Neural progenitor cell (in vitro differentiated cells): ENCODE measurements around the gene SND1. TPM values are rescaled to one million over a fixed set of nuclear protein-coding genes. Genes with fewer than 3 reads are reported as not detected.
A peak's percentile ranks its signal among the peaks of the same experiment; 100 is the strongest.

ENCODE experiments used
- DNase-seq: peaks from one replicate; pipeline ENCODE4 v3.0.0-alpha.2; 2016; ENCODE audit warnings: low spot score
- H2AFZ ChIP-seq: fragments of 200-600 bp; sonication (generic); replicated peaks from 2 replicates; pipeline ENCODE4 v1.6.1; 2016; ENCODE audit warnings: antibody characterized with exemption
- H3F3A ChIP-seq: fragments of 200-600 bp; sonication (generic); 2 replicates; pipeline ENCODE4 v1.6.1; 2016; ENCODE audit warnings: antibody characterized with exemption, low read depth
- H3K27ac ChIP-seq: fragments of 200-600 bp; sonication (generic); 2 replicates; pipeline ENCODE4 v1.5.1; 2016; ENCODE audit warnings: mild to moderate bottlenecking
- H3K27me3 ChIP-seq: fragments of 200-600 bp; sonication (generic); 2 replicates; pipeline ENCODE4 v1.6.1; 2016; ENCODE audit warnings: mild to moderate bottlenecking, moderate library complexity
- H3K36me3 ChIP-seq: fragments of 200-600 bp; sonication (generic); 2 replicates; pipeline ENCODE4 v1.5.1; 2016
- H3K4me1 ChIP-seq: fragments of 200-600 bp; sonication (generic); 2 replicates; pipeline ENCODE4 v1.6.1; 2016; ENCODE audit warnings: mixed run types
- H3K4me2 ChIP-seq: fragments of 200-600 bp; sonication (generic); 2 replicates; pipeline ENCODE4 v1.6.1; 2016
- H3K4me3 ChIP-seq: fragments of 200-600 bp; sonication (generic); 2 replicates; pipeline ENCODE4 v1.5.1; 2016
- H3K79me2 ChIP-seq: fragments of 200-600 bp; sonication (generic); 2 replicates; pipeline ENCODE4 v1.6.1; 2016; ENCODE audit warnings: low read depth
- H3K9ac ChIP-seq: fragments of 200-600 bp; sonication (generic); 2 replicates; pipeline ENCODE4 v1.6.1; 2016
- H3K9me3 ChIP-seq: fragments of 200-600 bp; sonication (generic); 2 replicates; pipeline ENCODE4 v1.5.1; 2016; ENCODE audit warnings: low read depth
- H4K20me1 ChIP-seq: fragments of 200-600 bp; sonication (generic); 2 replicates; pipeline ENCODE4 v1.6.1; 2016; ENCODE audit warnings: low read depth
- H3K27ac Mint-ChIP-seq: 3 replicates; pipeline ENCODE4 v1.8.0; 2021; ENCODE audit warnings: mixed read lengths
- H3K27me3 Mint-ChIP-seq: 2 replicates; pipeline ENCODE4 v1.8.0; 2022; ENCODE audit warnings: low read depth, mild to moderate bottlenecking, inconsistent platforms, moderate library complexity, mixed read lengths; ENCODE audit not compliant: insufficient read depth
- H3K36me3 Mint-ChIP-seq: 3 replicates; pipeline ENCODE4 v1.8.0; 2021; ENCODE audit warnings: mixed read lengths
- H3K4me1 Mint-ChIP-seq: 3 replicates; pipeline ENCODE4 v1.8.0; 2021; ENCODE audit warnings: mixed read lengths
- H3K4me3 Mint-ChIP-seq: 3 replicates; pipeline ENCODE4 v1.8.0; 2021; ENCODE audit warnings: mild to moderate bottlenecking, moderate library complexity, mixed read lengths
- H3K9me3 Mint-ChIP-seq: 3 replicates; pipeline ENCODE4 v1.8.0; 2020; ENCODE audit warnings: mixed read lengths
- CTCF ChIP-seq: fragments of 200-600 bp; sonication (generic); IDR thresholded peaks from 2 replicates; pipeline ENCODE4 v1.5.1; 2017; ENCODE audit warnings: antibody characterized with exemption, mild to moderate bottlenecking
- EZH2 ChIP-seq: fragments of 200-600 bp; sonication (generic); IDR thresholded peaks from 2 replicates; pipeline ENCODE4 v1.6.1; 2017; ENCODE audit warnings: antibody characterized with exemption, mild to moderate bottlenecking, moderate library complexity
- EZH2phosphoT487 ChIP-seq: fragments of 200-600 bp; sonication (generic); IDR thresholded peaks from 2 replicates; pipeline ENCODE4 v1.6.1; 2017; ENCODE audit warnings: antibody characterized with exemption
- total RNA-seq: library from RNA; depleted of rRNA; stranded (reverse); fragments of >200 nt; gene quantifications from 2 replicates; pipeline ENCODE4 v1.2.3, GENCODE V29; 2015; ENCODE audit warnings: low replicate concordance

The SND1 gene
- total RNA-seq, 1 donor from 2014 or later, result 154 TPM

GRCh38 chr7:128135515-128136214, 483.7 kb downstream of the SND1 start:
- Histone ChIP-seq H3K4me2 (peak overlapping the region; percentile 83), H3K9ac (no peak overlapping the region), H2AFZ (peak overlapping the region; percentile 100), H3F3A (peaks cover 15% of the 10 kb centered on the region), H3K36me3 (no peaks in the 10 kb centered on the region), H3K27me3 (peaks cover 91% of the 10 kb centered on the region), H3K4me3 (peak overlapping the region; percentile 69), H4K20me1 (no peaks in the 10 kb centered on the region), H3K79me2 (no peaks in the 10 kb centered on the region), H3K9me3 (no peaks in the 10 kb centered on the region), H3K4me1 (peaks cover 3% of the 10 kb centered on the region), H3K27ac (no peak overlapping the region)
- Mint-ChIP-seq H3K27me3 (peaks cover 17% of the 10 kb centered on the region), H3K4me1 (peaks cover 8% of the 10 kb centered on the region), H3K9me3 (peaks cover 6% of the 10 kb centered on the region), H3K4me3 (peak overlapping the region; percentile 87), H3K36me3 (peaks cover 3% of the 10 kb centered on the region), H3K27ac (peak overlapping the region; percentile 73)
- TF ChIP-seq CTCF, result peak; percentile 87
- TF ChIP-seq EZH2phosphoT487, result no peak
- DNase-seq, result peak; percentile 87

GRCh38 chr7:128136215-128136597, 484.2 kb downstream of the SND1 start:
- TF ChIP-seq CTCF (no peak), EZH2phosphoT487 (no peak), EZH2 (no peak)
- H3K27me3 Mint-ChIP-seq, result peaks cover 17% of the 10 kb centered on the region
- peaks cover 91% of the 10 kb centered on the region for H3K27me3 ChIP-seq
- H3K27ac ChIP-seq, result no peak overlapping the region
- H3F3A ChIP-seq, result peaks cover 15% of the 10 kb centered on the region
- DNase-seq, result peak; percentile 67
- H3K9ac ChIP-seq, result no peak overlapping the region
- no peaks in the 10 kb centered on the region for H3K79me2 ChIP-seq
- H4K20me1 ChIP-seq, result no peaks in the 10 kb centered on the region
- peaks cover 3% of the 10 kb centered on the region for H3K36me3 Mint-ChIP-seq
- no peaks in the 10 kb centered on the region for H3K36me3 ChIP-seq
- H3K4me1 ChIP-seq, result peaks cover 3% of the 10 kb centered on the region
- no peak overlapping the region for H3K27ac Mint-ChIP-seq
- peak overlapping the region; percentile 100 for H2AFZ ChIP-seq
- H3K4me3 ChIP-seq, result peak overlapping the region; percentile 69
- peaks cover 8% of the 10 kb centered on the region for H3K4me1 Mint-ChIP-seq
- no peaks in the 10 kb centered on the region for H3K9me3 ChIP-seq
- H3K4me2 ChIP-seq, result peak overlapping the region; percentile 83
- peaks cover 6% of the 10 kb centered on the region for H3K9me3 Mint-ChIP-seq
- H3K4me3 Mint-ChIP-seq, result peak overlapping the region; percentile 87

- Mint-ChIP-seq H3K27ac (no peak overlapping the region), H3K4me1 (peaks cover 8% of the 10 kb centered on the region), H3K4me3 (peak overlapping the region; percentile 44), H3K27me3 (peaks cover 17% of the 10 kb centered on the region), H3K36me3 (peaks cover 3% of the 10 kb centered on the region), H3K9me3 (peaks cover 6% of the 10 kb centered on the region)
- no peak for TF ChIP-seq EZH2
- TF ChIP-seq EZH2phosphoT487, result no peak
- no peak for TF ChIP-seq CTCF
- Histone ChIP-seq H3K27me3 (peaks cover 91% of the 10 kb centered on the region), H3K9ac (no peak overlapping the region), H3K4me2 (no peak overlapping the region), H3F3A (peaks cover 15% of the 10 kb centered on the region), H2AFZ (no peak overlapping the region), H3K36me3 (no peaks in the 10 kb centered on the region), H3K4me3 (no peak overlapping the region), H3K27ac (no peak overlapping the region), H3K79me2 (no peaks in the 10 kb centered on the region), H3K4me1 (peaks cover 3% of the 10 kb centered on the region), H4K20me1 (no peaks in the 10 kb centered on the region), H3K9me3 (no peaks in the 10 kb centered on the region)
- no peak for DNase-seq
These were observed 485.2 kb downstream of the SND1 start for GRCh38 chr7:128137181-128137580.
